ENCODE measurements around the gene SKP1.

The SKP1 gene

DNA sequence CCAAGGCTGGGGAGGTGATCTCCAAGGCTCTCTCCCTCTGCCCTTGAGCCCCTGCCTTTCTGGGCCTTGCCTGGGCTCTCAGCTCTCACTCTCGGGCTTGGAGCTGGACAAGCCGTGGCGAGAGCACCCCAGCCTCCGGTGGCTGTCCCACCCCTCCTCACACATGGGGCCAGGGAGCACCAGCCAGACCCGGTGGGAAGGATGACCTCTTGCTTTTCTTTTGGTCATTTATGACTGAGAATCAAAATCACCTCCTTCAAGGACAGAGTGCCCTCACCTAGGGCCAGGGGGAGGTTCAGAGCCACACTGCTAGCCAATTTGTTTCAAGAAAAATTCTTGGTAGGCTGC, 48.1 kb downstream of the SKP1 start:
- no peak for DNase-seq

DNA sequence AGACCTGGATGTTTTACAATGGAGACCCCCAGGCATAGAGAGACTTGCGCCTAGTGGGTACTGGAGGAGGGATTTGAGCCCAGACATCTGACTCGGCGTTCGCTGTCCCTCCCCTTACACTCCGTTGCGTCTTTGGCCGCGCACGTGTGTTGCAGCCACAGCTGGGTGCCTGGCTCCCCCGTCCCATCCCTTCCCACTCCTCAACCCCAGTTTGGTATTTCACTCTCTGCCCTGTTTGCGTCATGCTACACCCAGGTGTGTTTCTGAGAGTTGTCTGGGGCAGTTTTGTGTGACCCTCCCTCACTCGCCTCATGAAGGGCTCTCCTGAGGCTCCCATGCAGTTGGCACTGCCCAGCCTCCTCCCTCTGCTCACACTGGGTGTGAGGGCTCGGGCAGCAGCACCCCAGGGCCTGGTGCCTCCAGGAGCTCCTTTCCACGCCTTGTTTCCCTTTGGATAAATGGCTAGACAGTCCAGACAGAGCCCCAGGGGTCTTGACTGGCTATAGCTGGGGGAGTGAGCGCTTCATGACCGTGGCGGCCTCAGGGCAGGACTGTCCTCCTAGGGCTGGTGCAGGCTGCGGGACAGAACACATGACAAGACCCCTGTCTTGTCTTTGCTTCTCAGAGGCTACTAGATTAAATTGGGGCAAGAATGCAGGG, 48.6 kb downstream of the SKP1 start:
- DNase-seq = no peak

DNA sequence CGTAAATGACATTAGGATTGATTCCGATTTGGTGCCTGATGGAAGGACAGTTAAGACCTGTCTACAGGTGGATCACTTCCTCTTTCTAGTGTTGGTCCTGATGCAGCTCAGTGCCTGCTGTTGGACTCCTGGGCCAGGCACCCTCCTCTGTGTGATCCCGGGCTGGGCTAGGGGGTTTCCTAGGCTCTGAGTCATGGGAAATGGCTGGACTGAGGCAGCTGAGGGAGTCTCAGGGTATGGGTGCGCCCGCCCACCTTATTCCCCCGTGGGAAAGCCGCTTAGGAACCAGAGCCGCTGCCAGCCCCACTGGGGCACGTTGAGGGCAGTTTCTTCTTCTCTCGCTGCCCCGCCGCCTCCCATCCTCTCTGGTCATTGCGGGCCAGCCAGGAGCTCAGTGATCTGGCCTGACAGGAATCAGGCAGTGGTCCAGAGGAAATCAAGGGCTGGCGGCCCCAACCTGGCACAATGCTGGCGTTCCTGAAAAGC, 49.3 kb downstream of the SKP1 start:
- DNase-seq = no peak

DNA sequence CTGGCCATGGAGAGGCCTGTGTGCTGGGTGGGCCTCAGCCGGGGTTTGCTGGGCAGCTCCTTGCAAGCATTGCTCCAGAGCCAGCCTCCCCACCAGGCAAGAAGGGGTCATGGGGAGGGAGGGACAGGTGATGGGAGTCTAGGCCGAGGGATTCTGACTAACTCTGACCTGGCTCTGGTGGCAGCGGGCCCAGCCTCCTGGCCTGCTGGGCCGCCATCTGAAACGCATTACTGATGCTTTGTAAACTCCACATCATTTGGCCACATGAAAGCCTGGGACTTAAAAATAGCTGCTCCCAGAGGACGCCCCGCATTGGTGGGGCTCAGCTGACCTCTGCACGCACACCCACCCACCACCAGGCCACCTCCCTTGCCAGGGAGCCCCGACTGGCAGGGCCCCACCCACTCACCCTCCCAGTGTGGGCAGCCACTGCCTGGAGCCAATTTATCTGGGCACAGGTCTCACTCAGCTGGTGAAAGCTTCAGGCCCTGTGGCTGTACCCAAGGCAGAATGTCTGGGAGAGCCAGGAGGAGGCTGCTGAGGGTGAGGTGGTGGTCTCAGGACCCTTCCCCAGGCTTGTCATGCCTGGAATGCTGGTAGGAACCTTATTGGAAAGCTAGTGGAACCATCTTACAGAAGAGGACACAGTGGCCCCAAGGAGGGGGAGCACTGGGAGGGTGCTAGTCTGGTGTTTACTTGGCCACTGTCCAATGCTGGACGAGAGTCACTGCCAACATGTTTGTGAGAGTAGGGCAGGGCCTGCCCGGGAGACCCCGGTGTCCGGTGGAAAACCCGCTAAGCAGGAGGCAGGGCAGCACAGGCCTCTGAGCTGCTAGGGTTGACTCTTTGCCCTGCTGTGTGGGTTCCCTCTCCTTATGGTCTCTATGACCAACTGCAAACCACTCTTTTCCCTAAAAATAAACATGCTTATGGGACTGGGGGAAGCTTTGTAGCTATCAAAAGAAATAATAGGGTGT, 51.4 kb downstream of the SKP1 start:
- DNase-seq = no peak

DNA sequence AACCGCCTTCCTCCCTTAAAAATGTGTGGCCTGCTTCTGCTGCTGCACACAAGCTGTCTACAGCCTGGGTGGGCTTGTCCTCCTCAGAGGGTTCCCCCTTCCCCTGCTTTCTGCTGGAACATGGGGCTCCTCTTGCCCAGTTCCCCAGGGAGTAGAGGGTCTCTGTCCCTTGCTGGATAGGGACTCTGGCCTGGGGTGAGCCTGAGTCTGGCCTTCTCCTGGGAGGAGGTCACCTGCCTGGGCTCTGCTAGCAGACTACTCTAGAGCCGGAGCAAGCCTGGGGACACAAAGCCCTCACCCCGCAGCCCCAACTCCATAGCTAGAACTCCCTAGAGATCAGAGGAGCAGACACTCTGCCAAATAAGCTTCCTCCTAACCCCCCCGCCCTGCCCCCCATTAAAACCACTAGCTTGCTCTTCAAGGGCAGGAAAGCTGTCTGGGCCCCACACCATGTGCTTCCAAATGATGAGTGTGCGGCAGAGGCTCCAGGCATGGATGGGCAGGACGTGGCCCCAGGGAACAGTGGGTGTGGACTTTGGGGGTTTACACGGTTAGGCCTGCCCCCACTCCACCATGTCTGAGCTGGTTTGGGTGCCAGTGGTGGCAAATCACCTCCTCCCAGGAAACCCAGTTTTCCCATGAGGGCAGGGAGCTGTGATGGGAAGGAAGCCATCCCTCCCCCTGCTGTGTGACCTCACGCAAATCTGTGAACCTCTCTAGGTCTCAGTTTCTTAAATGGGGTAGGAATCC, 52.3 kb downstream of the SKP1 start:
- DNase-seq = no peak

DNA sequence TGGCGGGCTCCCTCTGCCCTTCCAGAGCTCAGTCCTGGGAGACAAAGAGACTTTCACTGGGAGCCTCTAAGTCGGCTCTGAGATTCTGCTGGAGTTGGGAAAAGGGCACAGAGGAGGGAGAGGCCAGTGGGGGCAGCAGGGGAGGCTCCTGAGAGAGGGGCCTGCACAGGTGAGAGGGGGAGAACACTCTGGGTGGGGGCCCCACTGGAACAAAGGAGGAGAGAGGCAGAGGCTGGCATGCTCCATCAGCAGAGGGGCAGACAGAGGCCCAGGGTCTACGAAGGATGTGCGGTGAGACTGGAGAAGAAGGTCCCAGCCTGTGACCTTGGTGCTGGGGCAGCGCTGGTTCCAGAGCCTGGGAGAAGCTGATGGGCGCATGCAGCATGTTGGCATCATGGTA, 53.4 kb downstream of the SKP1 start:
- no peak for DNase-seq

DNA sequence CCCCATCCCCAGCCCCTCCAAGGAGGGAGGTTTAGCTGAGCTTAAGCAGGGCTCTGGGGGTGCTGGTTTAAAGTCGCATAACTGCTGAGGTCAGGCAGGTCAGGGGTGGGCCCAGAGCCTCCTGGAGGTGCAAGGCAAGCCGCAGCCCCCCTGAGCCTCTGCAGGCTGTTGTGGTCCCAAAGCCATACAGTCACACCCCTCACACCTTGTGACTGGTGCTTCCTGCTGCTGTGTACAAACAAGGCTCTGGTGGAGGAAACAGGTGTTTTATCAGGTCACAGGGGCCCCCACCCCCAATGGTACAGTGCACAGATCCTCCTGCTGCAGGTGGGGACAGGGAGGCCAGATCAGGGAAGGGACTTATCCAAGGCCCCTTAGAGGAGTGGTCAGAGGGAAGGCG, 54.2 kb downstream of the SKP1 start:
- DNase-seq = no peak

DNA sequence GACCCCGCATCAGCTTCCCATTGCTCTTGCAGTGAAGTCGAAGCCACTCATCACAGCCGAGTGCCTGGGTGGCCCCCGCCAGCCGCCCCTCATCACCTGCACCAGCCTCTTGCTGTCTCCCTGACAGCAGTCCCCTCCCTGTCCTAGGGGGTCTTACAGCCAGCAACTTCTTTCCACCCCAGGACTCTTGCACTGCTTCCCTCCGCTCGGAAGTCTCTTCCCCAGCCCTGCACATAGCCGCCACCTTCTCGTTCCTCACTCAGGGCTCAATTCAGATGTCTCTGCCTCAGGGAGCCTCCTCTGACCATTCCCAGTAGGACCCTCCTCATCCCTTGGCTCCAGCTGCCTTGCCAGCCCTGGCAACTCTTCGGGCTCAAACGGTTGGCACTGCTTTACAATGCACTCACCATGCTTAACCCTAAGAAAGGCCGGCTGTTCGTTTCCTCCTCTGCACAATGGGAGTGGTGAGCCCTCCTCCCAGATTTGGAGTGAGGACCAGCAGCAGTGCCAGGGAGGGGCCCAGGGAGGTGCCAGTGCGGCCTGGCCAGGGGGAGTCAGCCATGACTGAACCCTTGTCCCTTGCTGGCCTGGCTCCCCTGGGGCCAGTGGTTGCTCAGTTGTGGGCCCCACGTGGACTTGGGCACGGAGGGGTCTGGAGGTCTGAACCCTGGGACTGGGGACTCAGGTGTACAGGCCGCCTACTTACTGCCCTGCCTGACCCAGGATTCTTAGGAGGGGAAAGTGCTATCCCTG, 56.2 kb downstream of the SKP1 start:
- DNase-seq = no peak

DNA sequence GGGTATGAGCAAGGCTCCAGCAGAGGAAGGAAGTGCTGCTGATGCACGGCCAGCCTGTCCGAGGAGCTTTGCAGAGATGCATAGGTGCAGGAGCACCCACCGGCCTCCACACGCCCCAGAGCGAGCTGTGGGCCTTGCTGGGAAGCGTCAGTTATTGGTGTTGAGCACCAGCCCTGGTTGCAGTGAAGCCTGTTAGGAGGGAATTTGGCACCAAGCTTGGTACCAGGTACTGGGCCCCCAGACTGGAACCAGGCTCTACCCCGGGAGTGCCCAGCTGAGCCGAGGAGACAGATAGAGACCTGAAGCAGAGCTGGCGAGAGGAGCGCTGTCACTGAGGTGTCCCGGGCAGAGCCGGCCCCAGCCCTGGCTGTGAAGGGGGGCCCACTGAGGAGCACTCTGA, 57.0 kb downstream of the SKP1 start:
- no peak for DNase-seq

DNA sequence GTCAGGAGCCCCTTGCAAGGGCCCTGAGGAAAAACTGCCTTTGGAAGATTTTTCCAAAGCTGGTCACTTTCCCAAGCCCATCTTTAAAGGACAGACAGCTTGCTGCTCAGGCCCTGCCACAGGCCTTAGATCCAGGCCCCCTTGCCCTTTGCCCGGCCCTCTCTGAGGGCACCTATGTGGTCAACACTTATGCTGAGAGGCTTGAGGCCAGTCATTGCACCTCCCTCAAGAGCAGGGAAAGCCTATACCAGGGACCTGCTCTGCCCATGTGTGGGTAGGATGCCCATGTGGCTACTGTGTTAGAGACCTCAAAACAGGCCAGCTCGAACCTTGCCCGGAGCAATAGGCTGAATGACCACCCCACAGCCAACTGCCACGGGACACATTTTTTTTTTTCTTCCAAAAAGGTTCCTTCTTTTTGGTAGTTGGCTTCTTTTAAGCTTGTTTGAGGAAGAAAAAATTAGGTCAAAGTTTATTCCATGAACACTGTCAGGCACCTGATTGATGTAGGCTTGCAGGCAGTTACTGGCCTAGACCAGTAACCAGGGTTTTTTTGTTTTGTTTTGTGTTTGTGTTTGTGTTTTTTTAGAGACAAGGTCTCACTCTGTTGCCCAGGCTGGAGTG, 58.4 kb downstream of the SKP1 start:
- no peak for DNase-seq

DNA sequence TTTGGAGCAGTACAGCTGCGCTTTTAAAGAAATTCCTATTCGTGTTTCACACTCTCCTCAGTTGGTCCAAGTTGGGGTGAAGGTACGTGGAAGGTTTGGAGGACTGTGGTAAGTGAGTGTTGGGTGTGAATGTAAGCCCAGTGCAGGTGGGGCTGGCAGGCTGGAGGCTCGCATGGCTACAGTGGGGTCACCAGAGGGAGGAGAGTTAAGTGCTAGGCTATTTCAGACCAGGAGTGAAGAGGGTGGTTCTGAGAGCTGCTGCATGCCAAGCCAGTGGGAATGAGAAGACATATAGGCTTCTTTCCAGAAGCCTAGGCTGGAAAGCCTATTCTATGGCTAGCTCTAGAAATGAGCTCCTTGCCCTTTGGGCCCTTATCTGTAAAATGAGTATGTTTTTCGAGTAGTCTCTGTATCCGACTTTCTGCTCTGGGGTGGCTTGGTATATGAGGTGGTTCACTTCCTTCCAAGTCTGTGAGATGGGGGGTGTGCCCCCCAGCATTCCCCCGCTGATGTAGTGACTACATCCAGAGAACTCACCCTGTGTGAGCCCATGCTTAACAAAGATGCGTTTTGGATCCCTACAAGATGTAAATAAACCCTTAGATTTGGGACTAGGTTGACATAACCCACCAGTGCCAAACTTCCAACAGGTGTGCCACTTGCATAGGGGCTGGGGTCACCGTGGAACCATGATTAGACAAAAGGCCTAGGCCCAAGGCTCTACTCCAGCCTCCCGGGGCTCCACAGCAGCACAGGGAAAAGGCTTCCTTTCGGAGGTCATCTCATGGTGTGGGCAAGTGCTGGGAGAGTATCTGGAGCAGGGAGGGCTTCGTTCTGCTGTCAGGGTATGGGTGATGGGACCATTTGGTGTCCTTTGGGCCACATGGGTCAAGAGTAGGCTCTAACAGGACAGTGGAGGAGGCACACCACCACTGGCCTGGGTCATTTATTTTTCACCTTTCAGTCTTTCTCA, 59.7 kb downstream of the SKP1 start:
- DNase-seq = no peak

DNA sequence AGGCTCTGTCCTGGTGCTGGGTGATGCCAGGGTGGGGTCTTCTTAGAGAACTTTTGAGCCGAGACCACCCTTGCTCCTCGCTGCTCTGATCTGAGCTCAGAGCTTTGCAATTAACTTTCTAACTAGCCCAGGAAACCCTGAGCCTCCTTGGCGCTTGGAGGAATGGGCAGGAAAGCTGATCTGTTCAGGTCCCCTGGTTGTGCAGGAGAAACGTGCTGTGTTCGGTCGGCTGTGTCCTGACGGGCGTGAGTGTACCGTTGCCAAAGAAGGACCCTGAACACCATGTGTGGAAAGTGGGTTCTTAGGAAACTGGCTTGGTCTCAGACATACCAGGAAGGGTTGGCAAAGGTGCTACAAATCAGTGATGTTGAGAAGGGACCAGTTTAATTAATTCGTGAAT, 60.5 kb downstream of the SKP1 start:
- DNase-seq = no peak

DNA sequence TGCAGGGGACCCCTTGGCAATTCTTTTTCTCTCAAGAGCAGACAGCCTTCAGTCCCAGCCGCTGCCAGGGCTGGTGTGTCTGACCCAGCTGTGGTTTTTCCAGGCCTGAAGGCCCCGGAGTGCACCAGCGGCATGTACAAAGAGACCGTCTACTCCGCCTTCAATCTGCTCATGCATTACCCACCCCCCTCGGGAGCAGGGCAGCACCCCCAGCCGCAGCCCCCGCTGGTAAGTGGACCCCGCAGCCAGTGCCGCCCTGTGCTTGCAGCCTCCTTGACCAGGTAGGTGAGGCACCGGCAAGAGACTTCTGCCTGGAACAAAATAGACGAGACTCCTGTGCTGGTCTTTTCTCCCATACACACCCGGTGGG, 61.0 kb downstream of the SKP1 start:
- no peak for DNase-seq

DNA sequence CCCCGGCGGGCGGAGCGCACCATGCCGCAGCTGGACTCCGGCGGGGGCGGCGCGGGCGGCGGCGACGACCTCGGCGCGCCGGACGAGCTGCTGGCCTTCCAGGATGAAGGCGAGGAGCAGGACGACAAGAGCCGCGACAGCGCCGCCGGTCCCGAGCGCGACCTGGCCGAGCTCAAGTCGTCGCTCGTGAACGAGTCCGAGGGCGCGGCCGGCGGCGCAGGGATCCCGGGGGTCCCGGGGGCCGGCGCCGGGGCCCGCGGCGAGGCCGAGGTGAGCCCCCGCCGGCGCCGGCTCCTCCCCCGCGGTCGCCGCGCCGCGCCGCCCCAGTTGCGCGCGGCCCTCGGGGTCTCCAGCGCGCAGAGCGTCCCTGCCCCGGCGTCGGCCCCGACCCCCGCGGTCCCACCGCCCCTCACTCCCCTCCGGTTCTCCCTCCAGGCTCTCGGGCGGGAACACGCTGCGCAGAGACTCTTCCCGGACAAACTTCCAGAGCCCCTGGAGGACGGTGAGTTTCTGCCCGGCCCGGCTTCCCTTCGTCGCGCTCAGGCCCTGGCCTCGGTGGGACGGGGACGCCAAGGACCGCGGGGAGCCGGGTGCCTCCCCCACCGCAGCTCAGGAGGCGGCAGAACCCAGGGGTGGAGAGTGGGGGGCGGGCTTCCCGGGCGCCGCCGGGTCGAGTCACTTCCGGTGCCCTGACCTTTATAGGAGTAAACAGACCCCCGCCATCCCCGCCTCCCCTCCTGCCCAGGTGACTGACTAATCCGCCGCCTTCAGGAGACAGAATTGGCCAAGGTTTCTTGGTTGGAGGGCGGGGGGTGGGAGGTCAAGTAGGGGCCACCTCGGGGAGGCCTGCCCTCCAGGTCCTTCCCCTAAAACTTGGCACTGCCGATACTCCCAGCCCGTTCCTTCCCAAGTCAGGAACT, 61.6 kb downstream of the SKP1 start:
- peak; percentile 73 for DNase-seq

DNA sequence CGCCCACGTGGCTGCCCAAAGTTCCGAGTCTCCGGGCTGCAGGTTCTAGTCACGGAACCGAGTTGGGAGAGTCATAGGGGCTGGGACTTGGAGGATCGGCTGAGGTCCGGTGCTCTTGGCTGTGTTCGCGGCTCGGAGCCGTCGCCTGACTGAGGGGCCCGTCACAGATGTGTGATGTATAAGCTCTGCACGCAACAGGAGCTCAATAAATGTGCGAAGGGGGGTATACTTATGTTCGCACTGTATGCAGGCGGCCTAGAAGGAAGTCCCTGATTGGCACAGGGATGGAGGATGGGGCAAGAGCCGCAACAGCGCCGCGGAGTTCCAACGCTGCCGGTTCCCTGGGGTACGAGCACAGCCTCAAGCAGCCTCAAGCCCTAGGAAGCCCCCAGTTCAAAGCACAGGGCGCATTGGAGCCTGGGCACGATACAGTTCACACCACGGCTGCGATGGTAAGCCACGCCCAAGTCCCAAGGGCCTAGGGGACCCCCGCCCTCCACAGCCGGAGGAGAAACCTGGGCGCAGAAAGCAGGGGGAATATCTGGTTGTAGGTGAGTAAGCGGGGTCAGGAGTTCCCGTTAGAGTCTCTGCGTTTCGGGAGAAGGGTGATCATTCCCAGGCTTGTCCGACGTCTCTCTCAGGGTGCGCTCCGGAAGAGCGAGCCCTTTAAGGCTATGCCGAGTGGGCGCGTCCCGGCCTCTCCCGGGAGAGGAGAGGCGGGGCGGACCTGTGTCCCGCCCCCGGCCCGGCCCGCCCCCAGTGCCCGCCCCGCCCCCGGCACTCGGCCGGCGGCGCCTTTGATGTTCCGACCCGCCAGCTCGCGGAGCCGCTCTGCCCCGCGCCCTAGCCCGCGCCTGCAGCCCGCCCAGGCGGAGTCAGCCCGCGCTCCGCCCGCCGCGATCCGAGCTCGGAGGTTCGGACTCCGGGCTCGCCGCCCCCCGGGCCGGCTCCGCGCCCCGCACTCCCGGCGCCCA, 62.6 kb downstream of the SKP1 start, which contains the start of gene TCF7:
TCF7 (plus strand) TSS at position 780 of the 974 bp plus-strand sequence. CDS start 226 bp downstream, outside the sequence.
- DNase-seq = peak; percentile 75

DNA sequence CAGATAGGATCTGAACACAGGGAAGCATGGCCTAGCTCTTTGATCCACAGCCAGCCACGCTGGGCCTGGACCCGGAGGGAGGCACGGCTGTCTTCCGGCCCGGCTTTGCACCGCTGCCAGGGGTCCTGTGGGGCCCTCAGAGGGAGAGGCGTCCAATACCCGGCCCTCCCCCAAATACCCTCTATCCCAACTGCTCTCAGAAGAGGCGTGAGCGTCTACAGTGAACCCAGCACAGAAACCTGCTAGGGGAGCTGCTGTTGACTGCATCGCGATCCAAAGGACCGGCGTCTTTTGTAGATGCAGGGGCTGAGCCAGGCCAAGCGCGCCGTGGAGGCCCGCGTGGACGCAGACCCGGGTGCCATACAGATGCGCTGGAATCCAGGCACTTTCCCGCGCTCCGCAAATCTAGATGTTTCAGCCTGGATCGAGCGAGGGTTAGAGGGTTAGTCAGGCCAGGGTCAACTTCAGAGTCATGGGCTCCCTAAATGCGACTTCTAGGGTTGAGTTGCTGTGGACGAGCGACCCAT, 63.3 kb downstream of the SKP1 start:
- no peak for DNase-seq

DNA sequence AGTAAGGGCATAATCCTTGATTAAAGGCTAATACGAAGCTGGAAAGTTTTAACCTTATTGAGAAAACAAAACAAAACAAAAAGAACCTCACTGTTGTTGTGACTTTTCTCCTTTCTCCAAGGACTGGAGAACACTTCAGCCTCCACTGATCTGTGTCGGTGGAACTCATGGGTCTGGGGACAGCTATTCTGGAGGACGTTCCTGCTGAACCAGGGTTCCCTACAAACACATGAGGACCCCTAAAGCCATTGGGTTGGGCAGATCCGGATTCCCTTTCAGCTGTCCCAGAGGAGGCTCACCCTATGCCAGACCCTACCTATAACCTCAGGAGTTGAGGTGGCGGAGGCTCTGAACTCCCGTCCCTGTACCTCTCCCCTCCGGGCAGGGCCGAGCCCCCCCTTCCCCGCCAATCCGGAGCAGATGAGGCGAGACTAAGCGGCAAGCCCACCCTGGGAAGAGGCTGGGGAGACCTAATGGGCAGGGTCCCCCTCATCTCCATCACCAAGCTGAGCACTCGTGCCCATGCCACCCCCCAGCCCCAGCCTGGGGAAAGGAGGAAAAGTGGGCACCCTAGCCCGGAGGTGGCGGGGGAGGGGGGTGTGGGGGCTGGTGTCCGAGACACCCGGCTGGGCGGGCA, 63.9 kb downstream of the SKP1 start:
- no peak for DNase-seq
